Adrenal gland (tissue), 5 donors: ENCODE results near the gene GH1.

Source experiments
- POLR2A ChIP-seq, 2 donors: fragments of 450-650 bp; IDR thresholded peaks; one replicate each; pipeline ENCODE4 v1.6.1; 2017; ENCODE audit warnings: antibody characterized with exemption in 2 of 2, mild to moderate bottlenecking in 2 of 2, moderate library complexity in 1 of 2
- TF ChIP-seq, protein P1 (sequence below), 6 experiments: fragments of 450-650 bp in 4 of 6; fragments of 200-600 bp in 2 of 6; sonication (generic) in 1 of 6; IDR thresholded peaks; 1 replicate in 5 of 6; 2 replicates in 1 of 6; pipeline versions ENCODE4 v1.5.1 to v1.8.0; 2016 to 2021; ENCODE audit warnings: antibody characterized with exemption in 6 of 6, mild to moderate bottlenecking in 2 of 6, moderate library complexity in 1 of 6
- donor health status: DM: no; HTN: no; CAD: no.

DNA sequence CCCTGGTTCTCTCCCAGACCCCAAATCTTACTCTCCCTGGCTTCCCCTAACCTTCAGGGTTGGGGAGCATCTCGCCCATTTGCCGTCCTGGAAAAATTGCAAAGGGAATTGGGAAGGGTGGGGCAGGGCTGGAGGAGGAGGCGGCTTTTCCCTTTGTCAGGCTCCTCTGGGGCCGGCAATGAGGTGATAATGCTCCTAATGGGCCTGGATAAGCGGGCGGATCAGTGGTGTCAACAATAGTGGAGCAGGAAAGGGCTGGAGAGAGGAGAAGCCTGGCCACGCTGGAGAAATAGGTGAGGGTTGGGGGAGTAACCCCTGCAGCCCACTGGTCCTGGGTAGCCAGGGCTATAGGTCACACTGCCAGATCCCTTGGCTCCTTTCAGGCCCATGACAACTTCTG lies 41.8 kb upstream of the GH1 start:
- TF ChIP-seq, protein P1, sequence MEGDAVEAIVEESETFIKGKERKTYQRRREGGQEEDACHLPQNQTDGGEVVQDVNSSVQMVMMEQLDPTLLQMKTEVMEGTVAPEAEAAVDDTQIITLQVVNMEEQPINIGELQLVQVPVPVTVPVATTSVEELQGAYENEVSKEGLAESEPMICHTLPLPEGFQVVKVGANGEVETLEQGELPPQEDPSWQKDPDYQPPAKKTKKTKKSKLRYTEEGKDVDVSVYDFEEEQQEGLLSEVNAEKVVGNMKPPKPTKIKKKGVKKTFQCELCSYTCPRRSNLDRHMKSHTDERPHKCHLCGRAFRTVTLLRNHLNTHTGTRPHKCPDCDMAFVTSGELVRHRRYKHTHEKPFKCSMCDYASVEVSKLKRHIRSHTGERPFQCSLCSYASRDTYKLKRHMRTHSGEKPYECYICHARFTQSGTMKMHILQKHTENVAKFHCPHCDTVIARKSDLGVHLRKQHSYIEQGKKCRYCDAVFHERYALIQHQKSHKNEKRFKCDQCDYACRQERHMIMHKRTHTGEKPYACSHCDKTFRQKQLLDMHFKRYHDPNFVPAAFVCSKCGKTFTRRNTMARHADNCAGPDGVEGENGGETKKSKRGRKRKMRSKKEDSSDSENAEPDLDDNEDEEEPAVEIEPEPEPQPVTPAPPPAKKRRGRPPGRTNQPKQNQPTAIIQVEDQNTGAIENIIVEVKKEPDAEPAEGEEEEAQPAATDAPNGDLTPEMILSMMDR (IDR thresholded peaks at IDR 0.05) = no peak
- no peak for TF ChIP-seq POLR2A (IDR thresholded peaks at IDR 0.05)
